Activated CD4-positive, CD25-positive, alpha-beta regulatory T cell treated with anti-CD3 and anti-CD28 coated beads, Interleukin-2, amount 50 U/mL, for 72 hours (primary cell): ENCODE results near the gene PARD3.

ENCODE experiments used
- DNase-seq: peaks from one replicate; pipeline ENCODE4 v3.0.0; 2021

PARD3 gene

GRCh38 chr10:34736976-34737771 lies 77.9 kb downstream of the PARD3 start:
- DNase-seq, result no peak

- DNase-seq, result no peak
Measured at GRCh38 chr10:34734918-34735317, 80.2 kb downstream of the PARD3 start.

GRCh38 chr10:34732926-34733325 lies 82.2 kb downstream of the PARD3 start:
- DNase-seq, result no peak

GRCh38 chr10:34731885-34732701 lies 83.0 kb downstream of the PARD3 start:
- DNase-seq, result no peak

GRCh38 chr10:34731213-34731612 lies 83.9 kb downstream of the PARD3 start:
- no peak for DNase-seq

GRCh38 chr10:34730726-34731125 lies 84.4 kb downstream of the PARD3 start:
- no peak for DNase-seq

- no peak for DNase-seq
Measured at GRCh38 chr10:34729619-34730018, 85.5 kb downstream of the PARD3 start.

- DNase-seq, result no peak
Measured at GRCh38 chr10:34728361-34728760, 86.7 kb downstream of the PARD3 start.

GRCh38 chr10:34727595-34728033 lies 87.5 kb downstream of the PARD3 start:
- no peak for DNase-seq

GRCh38 chr10:34726862-34727261 lies 88.2 kb downstream of the PARD3 start:
- DNase-seq, result no peak

- DNase-seq, result no peak
Measured at GRCh38 chr10:34723750-34724149, 91.3 kb downstream of the PARD3 start.

GRCh38 chr10:34722404-34722803 lies 92.7 kb downstream of the PARD3 start:
- no peak for DNase-seq

- no peak for DNase-seq
Measured at GRCh38 chr10:34721208-34721840, 93.8 kb downstream of the PARD3 start.

- DNase-seq, result no peak
Measured at GRCh38 chr10:34719746-34720145, 95.3 kb downstream of the PARD3 start.

- DNase-seq, result no peak
Measured at GRCh38 chr10:34719328-34719727, 95.8 kb downstream of the PARD3 start.

- DNase-seq, result no peak
Measured at GRCh38 chr10:34717429-34717828, 97.7 kb downstream of the PARD3 start.

GRCh38 chr10:34716958-34717357 lies 98.1 kb downstream of the PARD3 start:
- DNase-seq, result no peak

GRCh38 chr10:34716234-34716633 lies 98.9 kb downstream of the PARD3 start:
- no peak for DNase-seq

GRCh38 chr10:34715511-34716187 lies 99.4 kb downstream of the PARD3 start:
- DNase-seq, result no peak

GRCh38 chr10:34713875-34714274 lies 101.2 kb downstream of the PARD3 start:
- no peak for DNase-seq

GRCh38 chr10:34711500-34711899 lies 103.6 kb downstream of the PARD3 start:
- no peak for DNase-seq

GRCh38 chr10:34710391-34710751 lies 104.7 kb downstream of the PARD3 start:
- no peak for DNase-seq
